Skeletal muscle satellite cell (primary cell): ENCODE data around the gene CDC42EP1.
"Not testable (repeated sequence)": the region's sequence is repeated elsewhere in the genome, so short reads cannot be mapped to it uniquely, and the experiment has no call there.

Experiments
- H3K27me3 ChIP-seq: 2 replicates; pipeline ENCODE4 v1.7.0; 2013; ENCODE audit warnings: low read length; ENCODE audit not compliant: control insufficient read depth, insufficient read depth
- H3K36me3 ChIP-seq: 2 replicates; pipeline ENCODE4 v1.7.0; 2013; ENCODE audit warnings: mild to moderate bottlenecking, control low read depth, low read length; ENCODE audit not compliant: insufficient read depth
- H3K4me1 ChIP-seq: 2 replicates; pipeline ENCODE4 v1.7.0; 2013; ENCODE audit warnings: low read length; ENCODE audit not compliant: control insufficient read depth, insufficient read depth
- H3K4me2 ChIP-seq: 2 replicates; pipeline ENCODE4 v1.7.0; 2013; ENCODE audit warnings: mild to moderate bottlenecking, low read length
- H3K4me3 ChIP-seq: 2 replicates; pipeline ENCODE4 v1.7.0; 2013; ENCODE audit warnings: low read length
- H3K9ac ChIP-seq: 2 replicates; pipeline ENCODE4 v1.7.0; 2013; ENCODE audit warnings: mild to moderate bottlenecking, low read depth, low read length, moderate library complexity
- H3K9me3 ChIP-seq: replicated peaks from 2 replicates; pipeline ENCODE4 v1.7.0; 2013; ENCODE audit warnings: mild to moderate bottlenecking, control low read depth, low read length

Gene CDC42EP1

GRCh38 chr22:37522482-37522881 lies 37.8 kb upstream of the CDC42EP1 start:
- Histone ChIP-seq H3K27me3 (no peaks in the 10 kb centered on the region), H3K9me3 (no peaks in the 10 kb centered on the region), H3K36me3 (no peaks in the 10 kb centered on the region), H3K4me2 (no peak overlapping the region), H3K4me3 (no peak overlapping the region), H3K9ac (no peak overlapping the region), H3K4me1 (peaks cover 36% of the 10 kb centered on the region)

- Histone ChIP-seq H3K4me1 (peaks cover 25% of the 10 kb centered on the region), H3K9me3 (no peaks in the 10 kb centered on the region), H3K36me3 (no peaks in the 10 kb centered on the region), H3K4me2 (peak overlapping the region; percentile 73), H3K4me3 (peak overlapping the region; percentile 47), H3K27me3 (no peaks in the 10 kb centered on the region), H3K9ac (peak overlapping the region; percentile 41)
These were observed 35.1 kb upstream of the CDC42EP1 start for GRCh38 chr22:37525073-37525745.

DNA sequence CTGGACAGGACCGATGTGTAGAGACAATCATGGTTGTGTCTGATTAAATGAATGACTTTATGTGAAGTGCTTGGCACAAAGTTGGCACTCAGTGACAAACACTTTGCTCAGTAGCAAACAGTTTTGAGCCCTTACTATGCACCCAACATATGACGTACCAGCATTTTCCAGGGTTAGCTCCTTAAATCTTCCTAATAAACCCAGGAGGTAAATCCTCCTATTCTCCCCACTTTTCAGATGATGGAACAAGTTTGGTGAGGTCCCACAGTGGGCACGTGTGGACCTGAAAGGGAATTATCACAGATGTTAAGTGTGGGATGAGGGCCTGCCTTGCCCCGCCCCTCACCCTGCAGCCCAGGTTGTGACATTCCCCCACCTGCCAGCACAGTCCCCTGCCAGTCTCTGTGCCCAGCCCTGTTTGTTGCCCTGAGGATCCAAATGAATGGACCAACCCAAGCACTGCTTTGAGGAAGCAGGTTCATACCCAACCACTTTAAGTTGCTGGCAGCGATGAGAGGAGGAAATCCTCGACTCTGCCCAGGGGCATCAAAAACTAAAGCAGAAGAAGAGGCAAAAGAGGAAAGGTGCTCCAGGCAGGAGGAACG lies 34.4 kb upstream of the CDC42EP1 start:
- Histone ChIP-seq H3K27me3 (no peaks in the 10 kb centered on the region), H3K4me1 (peaks cover 25% of the 10 kb centered on the region), H3K4me3 (peak overlapping the region; percentile 20), H3K36me3 (no peaks in the 10 kb centered on the region), H3K9ac (peak overlapping the region; percentile 18), H3K4me2 (peak overlapping the region; percentile 73), H3K9me3 (no peaks in the 10 kb centered on the region)

GRCh38 chr22:37526376-37526775 lies 33.9 kb upstream of the CDC42EP1 start:
- H3K9me3 ChIP-seq = no peaks in the 10 kb centered on the region
- no peaks in the 10 kb centered on the region for H3K27me3 ChIP-seq
- H3K36me3 ChIP-seq = no peaks in the 10 kb centered on the region
- no peak overlapping the region for H3K9ac ChIP-seq
- H3K4me2 ChIP-seq = peak overlapping the region; percentile 73
- H3K4me1 ChIP-seq = peaks cover 25% of the 10 kb centered on the region
- H3K4me3 ChIP-seq = peak overlapping the region; percentile 20

DNA sequence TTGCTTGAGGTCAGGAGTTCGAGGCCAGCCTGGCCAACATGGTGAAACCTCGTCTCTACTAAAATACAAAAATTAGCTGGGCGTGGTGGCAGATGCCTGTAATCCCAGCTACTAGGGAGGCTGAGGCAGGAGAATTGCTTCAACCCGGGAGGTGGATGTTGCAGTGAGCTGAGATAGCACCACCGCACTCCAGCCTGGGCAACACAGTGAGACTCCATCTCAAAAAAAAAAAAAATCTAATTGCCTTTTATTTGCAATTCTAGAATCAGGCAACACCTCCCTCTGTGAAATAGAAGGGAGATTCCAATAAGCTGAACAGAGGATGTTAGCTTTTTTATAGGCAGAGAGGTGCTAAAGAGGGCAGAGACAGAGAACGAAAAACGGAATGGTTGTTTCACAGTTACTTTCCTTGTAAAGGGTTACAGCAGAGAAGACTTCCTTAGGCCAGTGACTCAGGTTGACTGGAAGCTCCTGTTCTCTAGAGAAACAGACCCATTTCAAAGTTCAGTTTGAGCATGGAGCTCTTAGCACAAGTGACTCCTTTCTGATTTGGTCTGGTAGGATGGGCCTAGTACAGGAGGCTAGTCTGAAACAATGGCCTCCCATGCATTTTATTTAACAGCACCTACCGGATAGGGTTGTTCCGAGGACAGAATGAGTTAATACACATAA lies 33.1 kb upstream of the CDC42EP1 start:
- not testable (repeated sequence) for H3K4me3 ChIP-seq, H3K9ac ChIP-seq, H3K36me3 ChIP-seq, H3K27me3 ChIP-seq, H3K4me2 ChIP-seq, H3K9me3 ChIP-seq
- H3K4me1 ChIP-seq = peaks cover 25% of the 10 kb centered on the region

- H3K9ac ChIP-seq, H3K9me3 ChIP-seq, H3K27me3 ChIP-seq, H3K4me2 ChIP-seq, H3K36me3 ChIP-seq, H3K4me3 ChIP-seq: not testable (repeated sequence)
- H3K4me1 ChIP-seq = peaks cover 25% of the 10 kb centered on the region
These were observed 32.3 kb upstream of the CDC42EP1 start for GRCh38 chr22:37527952-37528351.

DNA sequence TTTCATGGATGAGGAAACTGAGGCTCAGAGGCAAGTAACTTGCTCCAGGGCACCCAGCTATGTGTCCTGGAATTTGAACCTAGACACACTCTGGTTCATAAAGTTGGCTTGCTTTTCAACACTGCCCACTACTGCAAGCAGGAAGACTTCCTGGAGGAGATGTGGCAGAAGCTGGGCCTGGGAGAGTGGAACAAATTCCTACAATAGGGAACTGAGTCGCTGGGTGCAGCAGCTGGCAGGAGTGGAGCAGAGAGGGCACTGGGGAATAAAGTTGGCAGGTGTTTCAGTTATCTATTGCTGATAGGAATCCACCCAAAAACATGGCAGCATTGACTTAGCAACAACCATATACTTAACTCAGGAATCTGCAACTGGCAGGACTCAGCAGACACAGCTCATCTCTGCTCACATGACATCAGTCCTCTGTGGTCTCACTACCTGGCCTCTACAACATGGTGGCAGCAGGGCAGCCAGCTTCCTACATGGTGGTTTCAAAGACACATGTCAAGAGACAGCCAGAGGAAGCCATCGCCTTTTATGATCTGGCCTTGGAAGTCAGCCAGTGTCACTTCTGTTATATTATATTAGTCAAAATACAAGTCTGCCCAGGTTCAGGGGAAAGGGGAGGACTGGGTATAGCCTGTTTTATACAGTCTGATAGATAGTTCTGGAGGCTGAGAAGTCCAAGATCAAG lies 30.5 kb upstream of the CDC42EP1 start:
- Histone ChIP-seq H3K4me1 (peaks cover 39% of the 10 kb centered on the region), H3K4me3 (no peak overlapping the region), H3K9me3 (no peaks in the 10 kb centered on the region), H3K27me3 (no peaks in the 10 kb centered on the region), H3K9ac (no peak overlapping the region), H3K36me3 (no peaks in the 10 kb centered on the region), H3K4me2 (no peak overlapping the region)

GRCh38 chr22:37533995-37534394 lies 26.3 kb upstream of the CDC42EP1 start:
- no peaks in the 10 kb centered on the region for H3K36me3 ChIP-seq
- no peaks in the 10 kb centered on the region for H3K9me3 ChIP-seq
- H3K4me3 ChIP-seq = peak overlapping the region; percentile 7
- no peak overlapping the region for H3K9ac ChIP-seq
- H3K4me1 ChIP-seq = peaks cover 23% of the 10 kb centered on the region
- no peaks in the 10 kb centered on the region for H3K27me3 ChIP-seq
- peak overlapping the region; percentile 60 for H3K4me2 ChIP-seq

DNA sequence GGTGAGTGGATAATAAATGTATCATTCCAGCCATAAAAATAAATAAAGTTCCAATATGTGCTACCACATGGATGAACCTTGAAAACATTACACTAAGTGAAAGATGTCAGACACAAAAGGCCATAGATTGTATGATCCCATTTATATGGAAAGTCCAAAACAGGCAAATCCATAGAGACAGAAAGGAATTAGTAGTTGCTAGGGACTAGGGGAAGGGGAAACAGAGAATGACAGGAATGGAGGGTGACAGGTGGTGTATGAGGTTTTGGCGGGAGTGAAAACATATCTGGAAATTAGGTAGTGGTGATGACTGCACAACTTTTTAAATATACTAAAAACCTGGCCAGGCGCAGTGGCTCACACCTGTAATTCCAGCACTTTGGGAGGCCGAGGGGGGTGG lies 25.8 kb upstream of the CDC42EP1 start:
- no peak overlapping the region for H3K9ac ChIP-seq

DNA sequence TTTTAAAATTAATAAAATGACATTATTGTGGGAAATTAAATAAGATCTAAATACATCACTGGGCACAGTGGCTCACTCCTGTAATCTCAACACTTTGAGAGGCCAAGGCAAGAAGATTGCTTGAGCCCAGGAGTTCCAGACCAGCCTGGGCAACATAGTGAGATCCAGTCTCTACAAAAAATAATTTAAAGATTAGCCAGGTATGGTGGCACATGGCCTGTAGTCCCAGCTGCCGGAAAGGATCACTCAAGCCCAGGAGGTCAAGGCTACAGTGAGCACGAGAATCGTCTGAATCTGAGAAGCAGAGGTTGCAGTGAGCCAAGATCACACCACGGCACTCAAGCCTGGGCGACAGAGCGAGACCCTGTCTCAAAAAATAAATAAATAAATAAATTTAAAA lies 25.1 kb upstream of the CDC42EP1 start:
- Histone ChIP-seq H3K36me3 (no peaks in the 10 kb centered on the region), H3K4me2 (no peak overlapping the region)

More for the DNA sequence above, 25.8 kb upstream of the CDC42EP1 start:
- Histone ChIP-seq H3K9me3 (no peaks in the 10 kb centered on the region), H3K4me2 (peak overlapping the region; percentile 60), H3K4me3 (no peak overlapping the region), H3K27me3 (no peaks in the 10 kb centered on the region), H3K4me1 (peaks cover 23% of the 10 kb centered on the region), H3K36me3 (no peaks in the 10 kb centered on the region)

GRCh38 chr22:37538590-37539357 lies 21.5 kb upstream of the CDC42EP1 start:
- H3K36me3 ChIP-seq = no peaks in the 10 kb centered on the region
- peak overlapping the region; percentile 54 for H3K4me3 ChIP-seq
- H3K9me3 ChIP-seq = no peaks in the 10 kb centered on the region
- peaks cover 23% of the 10 kb centered on the region for H3K4me1 ChIP-seq
- peak overlapping the region; percentile 71 for H3K4me2 ChIP-seq
- no peaks in the 10 kb centered on the region for H3K27me3 ChIP-seq
- peak overlapping the region; percentile 22 for H3K9ac ChIP-seq

More for the DNA sequence above, 25.1 kb upstream of the CDC42EP1 start:
- H3K4me1 ChIP-seq = peaks cover 21% of the 10 kb centered on the region
- H3K9ac ChIP-seq = no peak overlapping the region
- no peaks in the 10 kb centered on the region for H3K9me3 ChIP-seq
- H3K4me3 ChIP-seq = no peak overlapping the region
- no peaks in the 10 kb centered on the region for H3K27me3 ChIP-seq
